H1 (cell line): ENCODE results near the gene AP1M2. TPM values are rescaled to one million over a fixed set of nuclear protein-coding genes. Genes with fewer than 3 reads are reported as not detected.

Experiments
- CTCF ChIA-PET: fragments of 300-600 bp; sonication (Branson Sonifier 250); formaldehyde crosslinking; loops from one replicate; lab custom pipeline; 2021; ENCODE audit not compliant: partially characterized antibody; lab: Charles Lee
- POLR2A ChIA-PET: fragments of 300-600 bp; sonication (Branson Sonifier 250); formaldehyde crosslinking; loops from one replicate; lab custom pipeline; 2021; ENCODE audit warnings: inconsistent platforms; ENCODE audit not compliant: partially characterized antibody; lab: Charles Lee
- DNase-seq, 2 experiments: peaks; one replicate each; pipeline versions ENCODE4 v3.0.0 to v3.0.0-alpha.2; 2010 to 2022; ENCODE audit warnings: low spot score in 2 of 2, low read depth in 1 of 2, mixed read lengths in 1 of 2
- FAIRE-seq: peaks from 2 replicates; lab custom pipeline; 2011; peaks lifted over from hg19 to GRCh38; lab: Jason Lieb, UNC
- H2AFZ ChIP-seq: 2 replicates; pipeline ENCODE4 v1.8.1; 2012; ENCODE audit warnings: low read length, inconsistent platforms
- H2AK5ac ChIP-seq: 2 replicates; pipeline ENCODE4 v1.6.1; 2013; ENCODE audit warnings: low read depth, low read length
- H2BK120ac ChIP-seq: replicated peaks from 2 replicates; pipeline ENCODE3; 2013; ENCODE audit warnings: low read depth, low read length, inconsistent platforms
- H2BK12ac ChIP-seq: 2 replicates; pipeline ENCODE4 v1.6.1; 2013; ENCODE audit warnings: low read depth, low read length
- H2BK15ac ChIP-seq: 2 replicates; pipeline ENCODE4 v1.6.1; 2013; ENCODE audit warnings: low read length
- H2BK20ac ChIP-seq: 2 replicates; pipeline ENCODE4 v1.6.1; 2013; ENCODE audit warnings: low read length
- H2BK5ac ChIP-seq: 2 replicates; pipeline ENCODE4 v1.6.1; 2013; ENCODE audit warnings: low read depth, low read length
- H3K14ac ChIP-seq: 2 replicates; pipeline ENCODE4 v1.6.1; 2013; ENCODE audit warnings: inconsistent platforms; ENCODE audit not compliant: insufficient read length
- H3K18ac ChIP-seq: 2 replicates; pipeline ENCODE4 v1.6.1; 2013; ENCODE audit warnings: low read length; ENCODE audit errors: extremely low read depth
- H3K23ac ChIP-seq: 2 replicates; pipeline ENCODE4 v1.6.1; 2013; ENCODE audit warnings: inconsistent platforms; ENCODE audit not compliant: insufficient read length
- H3K23me2 ChIP-seq: 2 replicates; pipeline ENCODE4 v1.6.1; 2013; ENCODE audit warnings: low read depth, low read length
- H3K27ac ChIP-seq: 2 replicates; pipeline ENCODE4 v1.6.1; 2011; ENCODE audit warnings: low read depth, low read length, inconsistent platforms
- H3K27me3 ChIP-seq, 4 experiments: replicated peaks in 1 of 4; 1 replicate in 1 of 4; 2 replicates in 3 of 4; pipeline versions ENCODE4 v1.6.1 to v1.8.1; 2011 to 2013; ENCODE audit warnings: low read length in 3 of 4, mild to moderate bottlenecking in 3 of 4, inconsistent platforms in 2 of 4, mixed read lengths in 2 of 4, moderate library complexity in 1 of 4; ENCODE audit not compliant: control insufficient read depth in 3 of 4, insufficient read depth in 3 of 4; ENCODE audit errors: extremely low read depth in 1 of 4
- H3K36me3 ChIP-seq, 4 experiments: 2 replicates each; pipeline versions ENCODE4 v1.6.1 to v1.8.1; 2011 to 2013; ENCODE audit warnings: mild to moderate bottlenecking in 4 of 4, low read length in 3 of 4, moderate library complexity in 2 of 4, control low read depth in 1 of 4, inconsistent platforms in 1 of 4; ENCODE audit not compliant: insufficient read depth in 4 of 4, control insufficient read depth in 2 of 4
- H3K4ac ChIP-seq: replicated peaks from 2 replicates; pipeline ENCODE3; 2013; ENCODE audit warnings: low read length, low read depth, mixed read lengths, inconsistent platforms; ENCODE audit not compliant: insufficient read length
- H3K4me1 ChIP-seq, 4 experiments: replicated peaks in 1 of 4; 1 replicate in 1 of 4; 2 replicates in 3 of 4; pipeline versions ENCODE4 v1.6.1 to v1.8.1; 2011 to 2013; ENCODE audit warnings: low read length in 3 of 4, inconsistent platforms in 2 of 4, mixed read lengths in 1 of 4; ENCODE audit not compliant: insufficient read depth in 4 of 4, control insufficient read depth in 3 of 4
- H3K4me2 ChIP-seq, 2 experiments: 2 replicates each; pipeline versions ENCODE4 v1.6.1 to v1.8.1; 2011 to 2013; ENCODE audit warnings: low read depth in 2 of 2, low read length in 2 of 2, control low read depth in 1 of 2, inconsistent platforms in 1 of 2, mild to moderate bottlenecking in 1 of 2; ENCODE audit not compliant: insufficient read depth in 1 of 2
- H3K4me3 ChIP-seq, 4 experiments: fragments of 200-600, 300-600 bp in 1 of 4; sonication (generic), shearing (Covaris generic), sonication (Bioruptor Twin) in 1 of 4; 2 replicates each; pipeline versions ENCODE4 v1.5.1 to v1.8.1; 2011 to 2016; ENCODE audit warnings: low read length in 4 of 4, low read depth in 3 of 4, control low read depth in 2 of 4, inconsistent platforms in 2 of 4, mild to moderate bottlenecking in 2 of 4, mixed read lengths in 1 of 4, moderate library complexity in 1 of 4; ENCODE audit not compliant: insufficient read depth in 2 of 4; ENCODE audit errors: extremely low read depth in 1 of 4
- H3K56ac ChIP-seq: replicated peaks from 2 replicates; pipeline ENCODE3; 2013; ENCODE audit warnings: low read depth, mild to moderate bottlenecking, mixed read lengths, low read length, inconsistent platforms; ENCODE audit not compliant: insufficient read length
- H3K79me1 ChIP-seq: 2 replicates; pipeline ENCODE4 v1.6.1; 2013; ENCODE audit warnings: low read depth, low read length, control low read depth
- H3K79me2 ChIP-seq, 2 experiments: 2 replicates each; pipeline versions ENCODE4 v1.6.1 to v1.8.1; 2012 to 2013; ENCODE audit warnings: low read length in 2 of 2, mild to moderate bottlenecking in 2 of 2, inconsistent platforms in 1 of 2; ENCODE audit not compliant: insufficient read depth in 2 of 2, control insufficient read depth in 1 of 2
- H3K9ac ChIP-seq, 4 experiments: replicated peaks in 1 of 4; 1 replicate in 1 of 4; 2 replicates in 3 of 4; pipeline versions ENCODE4 v1.6.1 to v1.8.1; 2011 to 2013; ENCODE audit warnings: low read depth in 3 of 4, low read length in 3 of 4, control low read depth in 2 of 4, mild to moderate bottlenecking in 2 of 4, moderate library complexity in 2 of 4, inconsistent platforms in 1 of 4; ENCODE audit errors: extremely low read depth in 1 of 4
- H3K9me3 ChIP-seq, 2 experiments: 2 replicates each; pipeline versions ENCODE4 v1.6.1 to v1.8.1; 2012 to 2013; ENCODE audit warnings: mild to moderate bottlenecking in 2 of 2, moderate library complexity in 2 of 2, control low read depth in 1 of 2, inconsistent platforms in 1 of 2, low read depth in 1 of 2, low read length in 1 of 2, mixed read lengths in 1 of 2; ENCODE audit not compliant: insufficient read depth in 2 of 2
- H4K20me1 ChIP-seq, 2 experiments: replicated peaks in 1 of 2; 2 replicates each; pipeline versions ENCODE3 to v1.8.1; 2011 to 2013; ENCODE audit warnings: inconsistent platforms in 2 of 2, low read length in 2 of 2, mild to moderate bottlenecking in 1 of 2; ENCODE audit not compliant: insufficient read depth in 2 of 2, control insufficient read depth in 1 of 2
- H4K5ac ChIP-seq: 2 replicates; pipeline ENCODE4 v1.6.1; 2013; ENCODE audit warnings: low read length, low read depth, mixed read lengths, inconsistent platforms; ENCODE audit not compliant: insufficient read length
- H4K8ac ChIP-seq: 2 replicates; pipeline ENCODE4 v1.8.0; 2013; ENCODE audit warnings: mild to moderate bottlenecking, moderate library complexity, low read length, inconsistent platforms; ENCODE audit not compliant: insufficient read depth; ENCODE audit errors: extremely low read depth
- H4K91ac ChIP-seq: replicated peaks from 2 replicates; pipeline ENCODE3; 2013; ENCODE audit warnings: low read length, mixed read lengths, inconsistent platforms; ENCODE audit not compliant: insufficient read length
- CREB1 ChIP-seq: IDR thresholded peaks from 2 replicates; pipeline ENCODE4 v1.6.1; 2012; ENCODE audit warnings: inconsistent platforms
- CTBP2 ChIP-seq: IDR thresholded peaks from 2 replicates; pipeline ENCODE4 v1.7.0; 2011; ENCODE audit warnings: borderline replicate concordance, mild to moderate bottlenecking, moderate library complexity, mixed read lengths, low read length; ENCODE audit not compliant: insufficient read depth, insufficient read length
- E2F6 ChIP-seq: IDR thresholded peaks from 2 replicates; pipeline ENCODE4 v1.6.1; 2012; ENCODE audit warnings: inconsistent platforms
- JUN ChIP-seq: IDR thresholded peaks from 2 replicates; pipeline ENCODE4 v1.6.1; 2011; ENCODE audit warnings: low read depth, mild to moderate bottlenecking, improper control_type of control experiment, low read length
- MAX ChIP-seq: IDR thresholded peaks from 2 replicates; pipeline ENCODE4 v1.6.1; 2012; ENCODE audit warnings: inconsistent platforms
- SIN3A ChIP-seq, 2 experiments: IDR thresholded peaks in 1 of 2; conservative IDR thresholded peaks in 1 of 2; 2 replicates each; pipeline ENCODE4 v1.6.1; 2011 to 2012; ENCODE audit warnings: low read length in 2 of 2, improper control_type of control experiment in 1 of 2, low read depth in 1 of 2, mild to moderate bottlenecking in 1 of 2
- SP1 ChIP-seq: IDR thresholded peaks from 2 replicates; pipeline ENCODE4 v1.6.1; 2011; ENCODE audit warnings: low read depth, low read length
- SP4 ChIP-seq: IDR thresholded peaks from 2 replicates; pipeline ENCODE4 v1.6.1; 2012; ENCODE audit warnings: low read length, inconsistent platforms
- TAF1 ChIP-seq: IDR thresholded peaks from 2 replicates; pipeline ENCODE4 v1.6.1; 2011; ENCODE audit warnings: mild to moderate bottlenecking, low read depth, low read length
- WGBS, 2 experiments: shearing (Covaris generic) in 1 of 2; methylation state at CpG; one replicate each; pipeline versions ENCODE4 v1.1.6 to v1.1.7; 2013 to 2015; ENCODE audit warnings: low lambda C conversion rate in 2 of 2, mixed read lengths in 2 of 2, inconsistent platforms in 1 of 2, low coverage in 1 of 2, missing lambda C conversion rate in 1 of 2; ENCODE audit not compliant: insufficient replicate concordance in 2 of 2, insufficient coverage in 1 of 2, insufficient read length in 1 of 2; ENCODE audit errors: extremely low coverage in 1 of 2, missing lambda C conversion rate in 1 of 2; 5-methylcytosine and 5-hydroxymethylcytosine counted together
- polyA plus RNA-seq, 7 experiments: library from polyadenylated mRNA; depleted of rRNA in 3 of 7; stranded (reverse) in 5 of 7; unstranded in 2 of 7; fragments of >200 nt in 5 of 7; fragments of 200-250 nt in 2 of 7; gene quantifications; 1 replicate in 5 of 7; 2 replicates in 1 of 7; 4 replicates in 1 of 7; pipeline versions ENCODE4 v1.2.1 to v1.2.3, GENCODE V29; 2011 to 2013; ENCODE audit warnings: missing spikeins in 2 of 7, mixed read lengths in 2 of 7
- total RNA-seq: library from RNA; stranded (reverse); fragmentation: NEBNext Ultra II Directional; extraction: Animal tissue kit (Norgen Biotek cat#: 25700); gene quantifications from 2 replicates; pipeline ENCODE4 v1.2.1, GENCODE V29; 2021

AP1M2 gene
- total and polyA plus RNA-seq, 2 of the 8 experiments (the other 6 are each of a cell fraction or from before 2014, with no cell fraction given) = 140 to 161 TPM

DNA sequence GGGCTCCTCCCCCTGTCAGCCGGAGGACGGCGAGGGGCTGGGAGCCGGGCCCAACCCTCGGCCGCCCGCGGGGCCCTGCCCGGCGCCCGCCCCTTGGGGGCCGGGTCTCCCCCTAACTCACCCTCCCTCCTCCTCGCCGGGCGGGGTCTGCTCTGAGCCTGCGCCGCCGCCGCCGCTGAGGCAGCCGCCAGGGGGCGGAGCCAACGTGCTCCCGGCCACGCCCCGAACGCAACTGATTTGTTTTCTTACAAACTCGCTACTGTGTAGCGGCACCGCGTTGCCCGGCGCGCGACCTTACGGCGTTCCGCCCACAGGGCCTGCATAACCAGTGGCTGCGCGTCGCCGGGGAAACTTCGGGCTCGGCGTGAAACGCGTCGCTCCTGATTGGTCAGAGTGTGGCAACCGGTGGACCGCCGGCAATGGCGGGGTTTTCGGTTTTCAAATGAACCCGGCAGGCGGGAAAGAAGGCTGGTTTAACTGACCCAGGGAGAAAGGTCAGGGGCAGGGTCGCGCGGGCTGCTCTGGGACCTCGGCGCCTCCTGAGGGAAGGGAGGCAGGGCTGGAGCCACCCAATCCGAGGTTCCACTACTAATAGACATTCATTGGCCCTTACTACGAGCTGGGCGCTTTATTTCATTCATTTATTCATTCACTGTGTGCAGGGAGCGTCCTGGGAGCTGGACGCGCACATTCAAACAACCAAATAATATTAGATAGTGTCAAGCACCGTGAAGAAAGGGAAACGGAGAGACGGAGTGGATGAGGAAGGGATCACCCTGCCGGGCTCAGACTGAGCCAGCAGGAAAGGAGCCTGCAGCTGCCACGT lies 18.1 kb downstream of the AP1M2 start, which contains the start of gene CDKN2D:
CDKN2D (minus strand) TSS at position 154 of the 826 bp plus-strand sequence. CDS start 326 bp downstream, outside the sequence.
- 3% methylated on average over 59 of the region's 71 CpGs; no CpG with 5 or more reads in 1 of the 2 experiments for WGBS, 2 experiments
- FAIRE-seq = no peak
- TF ChIP-seq SP1 = peak; percentile 61; the same call in 1 of the 2 replicates
- peak; percentile 83 for TF ChIP-seq E2F6
- peak; percentile 92 for TF ChIP-seq CREB1
- TF ChIP-seq SIN3A (conservative IDR thresholded peaks at IDR 0.05 in 1 of 2, IDR thresholded peaks at IDR 0.05 in 1 of 2; ENCODE audit: low read depth in 1 of 2, low read length in 2 of 2) = peak in 1 of 2 experiments; percentile 68; a peak in 1 of 4 replicates
- TF ChIP-seq MAX = peak; percentile 81
- TF ChIP-seq JUN = no peak
- peak; percentile 87 for TF ChIP-seq TAF1
- peak; percentile 76; the same call in 1 of the 2 replicates for TF ChIP-seq SP4
- TF ChIP-seq CTBP2 = peak; percentile 58

More for the DNA sequence above, 18.1 kb downstream of the AP1M2 start, which contains the start of gene CDKN2D:
- H2BK120ac ChIP-seq = peak within 1 kb of the TSS; percentile 28
- ChIA-PET CTCF (interaction anchor here (0.7 to 3.2 kb wide), 18 partner anchors 11 to 153 kb away, joined by 3 to 19 read pairs (median 4); partner anchors contain the start of gene QTRT1), POLR2A (interaction anchor here (0.7 to 5.2 kb wide), 23 partner anchors 8 to 289 kb away, joined by 3 to 33 read pairs (median 4); partner anchors contain the start of genes KEAP1 and QTRT1)
- peak within 1 kb of the TSS; percentile 68 for H4K5ac ChIP-seq
- no peak within 1 kb of the TSS for H3K23ac ChIP-seq
- H4K8ac ChIP-seq = peak within 1 kb of the TSS; percentile 90; the same call in 1 of the 2 replicates
- H3K9ac ChIP-seq = peak within 1 kb of the TSS in 3 of 4 experiments; percentile 86 to 89 (median 88); a peak in 6 of 7 replicates
- H3K79me2 ChIP-seq = peaks cover 0 to 7% of the 10 kb centered on the region in 2 experiments; a peak in 2 of 4 replicates
- 0 out of 2 replicates have a peak, but pooled peaks cover 2% of the 10 kb centered on the region for H3K79me1 ChIP-seq
- H2BK15ac ChIP-seq = no peak within 1 kb of the TSS
- peaks cover 0 to 5% (median under 1%) of the 10 kb centered on the region in 4 experiments; a peak in 3 of 8 replicates for H3K36me3 ChIP-seq
- H3K56ac ChIP-seq = peak within 1 kb of the TSS; percentile 52
- H3K18ac ChIP-seq = peak within 1 kb of the TSS; percentile 90
- H3K4me2 ChIP-seq = peak within 1 kb of the TSS; percentile 81 to 87
- DNase-seq = peak; percentile 99
- peak within 1 kb of the TSS; percentile 83; the same call in 1 of the 2 replicates for H2AK5ac ChIP-seq
- peak within 1 kb of the TSS; percentile 75; the same call in 1 of the 2 replicates for H2BK12ac ChIP-seq
- peak within 1 kb of the TSS; percentile 91 for H4K91ac ChIP-seq
- peaks cover 0 to 10% (median 7%) of the 10 kb centered on the region in 4 experiments; a peak in 4 of 7 replicates for H3K27me3 ChIP-seq
- peaks cover 0 to 19% (median 9%) of the 10 kb centered on the region in 4 experiments; a peak in 6 of 7 replicates for H3K4me1 ChIP-seq
- H4K20me1 ChIP-seq = peaks cover 0 to 4% of the 10 kb centered on the region in 2 experiments
- no peak within 1 kb of the TSS for H3K14ac ChIP-seq
- H3K23me2 ChIP-seq = peaks cover 18% of the 10 kb centered on the region
- H3K4ac ChIP-seq = peak within 1 kb of the TSS; percentile 55
- H3K4me3 ChIP-seq = peak within 1 kb of the TSS; percentile 58 to 71 (median 70)
- H2AFZ ChIP-seq = 0 out of 2 replicates have a peak within 1 kb of the TSS, but pooled peaks have one; percentile 22
- peak within 1 kb of the TSS; percentile 79 for H3K27ac ChIP-seq
- peak within 1 kb of the TSS; percentile 98 for H2BK5ac ChIP-seq
- no peaks in the 10 kb centered on the region for H3K9me3 ChIP-seq
- H2BK20ac ChIP-seq = no peak within 1 kb of the TSS
